H9 (cell line): ENCODE measurements around the gene CSMD2. TPM values are rescaled to one million over a fixed set of nuclear protein-coding genes. Genes with fewer than 3 reads are reported as not detected.

Experiments used
- DNase-seq: peaks from one replicate; pipeline ENCODE4 v3.0.0-alpha.2; 2017
- H2AFZ ChIP-seq: one replicate; pipeline ENCODE4 v1.6.1; 2013; ENCODE audit warnings: mild to moderate bottlenecking, low read length, control low read depth, moderate library complexity
- H2AK5ac ChIP-seq: 2 replicates; pipeline ENCODE4 v1.6.1; 2013; ENCODE audit warnings: low read length, control low read depth, mixed read lengths; ENCODE audit not compliant: insufficient read length
- H2BK120ac ChIP-seq: one replicate; pipeline ENCODE4 v1.6.1; 2013; ENCODE audit warnings: low read depth, mild to moderate bottlenecking, low read length, control low read depth, inconsistent platforms; ENCODE audit not compliant: poor library complexity, severe bottlenecking
- H2BK12ac ChIP-seq: 2 replicates; pipeline ENCODE4 v1.6.1; 2013; ENCODE audit warnings: low read length, control low read depth, mixed read lengths, low read depth; ENCODE audit not compliant: insufficient read length
- H2BK15ac ChIP-seq: 2 replicates; pipeline ENCODE4 v1.6.1; 2013; ENCODE audit warnings: low read depth, low read length, control low read depth
- H2BK20ac ChIP-seq: one replicate; pipeline ENCODE4 v1.6.1; 2013; ENCODE audit warnings: low read depth, mild to moderate bottlenecking, low read length, control low read depth, inconsistent platforms; ENCODE audit not compliant: poor library complexity, severe bottlenecking
- H2BK5ac ChIP-seq: 2 replicates; pipeline ENCODE4 v1.6.1; 2013; ENCODE audit warnings: low read length, control low read depth, mixed read lengths; ENCODE audit not compliant: insufficient read length
- H3K14ac ChIP-seq: 2 replicates; pipeline ENCODE4 v1.6.1; 2013; ENCODE audit warnings: low read length, control low read depth; ENCODE audit not compliant: insufficient read depth
- H3K18ac ChIP-seq: 2 replicates; pipeline ENCODE4 v1.6.1; 2013; ENCODE audit warnings: low read depth, mild to moderate bottlenecking, mixed read lengths, low read length, control low read depth; ENCODE audit not compliant: insufficient read length
- H3K23ac ChIP-seq: 2 replicates; pipeline ENCODE4 v1.6.1; 2013; ENCODE audit warnings: low read length, control low read depth, mixed read lengths, low read depth; ENCODE audit not compliant: insufficient read length
- H3K23me2 ChIP-seq: 2 replicates; pipeline ENCODE4 v1.6.1; 2013; ENCODE audit warnings: low read depth, mild to moderate bottlenecking, mixed read lengths, low read length, control low read depth; ENCODE audit not compliant: insufficient read length, poor library complexity, severe bottlenecking
- H3K27ac ChIP-seq: 2 replicates; pipeline ENCODE4 v1.5.1; 2013; ENCODE audit warnings: low read length, control low read depth, mixed read lengths, low read depth; ENCODE audit not compliant: insufficient read length
- H3K27me3 ChIP-seq: 2 replicates; pipeline ENCODE4 v1.6.1; 2013; ENCODE audit warnings: low read length, control low read depth, inconsistent platforms; ENCODE audit not compliant: insufficient read depth
- H3K4ac ChIP-seq: 2 replicates; pipeline ENCODE4 v1.6.1; 2013; ENCODE audit warnings: low read depth, mild to moderate bottlenecking, control low read depth, inconsistent platforms, low read length, moderate library complexity
- H3K4me1 ChIP-seq: 2 replicates; pipeline ENCODE4 v1.6.1; 2013; ENCODE audit warnings: low read length, control low read depth, inconsistent platforms; ENCODE audit not compliant: insufficient read depth
- H3K4me2 ChIP-seq: 2 replicates; pipeline ENCODE4 v1.6.1; 2013; ENCODE audit warnings: low read length, control low read depth, mixed read lengths; ENCODE audit not compliant: insufficient read length, insufficient read depth
- H3K56ac ChIP-seq: 2 replicates; pipeline ENCODE4 v1.6.1; 2013; ENCODE audit warnings: low read depth, mild to moderate bottlenecking, mixed read lengths, low read length, control low read depth; ENCODE audit not compliant: insufficient read length
- H3K79me1 ChIP-seq: 2 replicates; pipeline ENCODE4 v1.6.1; 2013; ENCODE audit warnings: low read depth, mild to moderate bottlenecking, moderate library complexity, low read length, control low read depth, inconsistent platforms; ENCODE audit not compliant: insufficient read depth, poor library complexity, severe bottlenecking
- H3K79me2 ChIP-seq: 2 replicates; pipeline ENCODE4 v1.6.1; 2013; ENCODE audit warnings: low read length, control low read depth, inconsistent platforms; ENCODE audit not compliant: insufficient read depth
- H3K9ac ChIP-seq: 2 replicates; pipeline ENCODE4 v1.6.1; 2013; ENCODE audit warnings: low read length, control low read depth, mixed read lengths; ENCODE audit not compliant: insufficient read length; ENCODE audit errors: extremely low read depth
- H3K9me3 ChIP-seq: one replicate; pipeline ENCODE4 v1.6.1; 2013; ENCODE audit warnings: low read depth, low read length, inconsistent platforms; ENCODE audit not compliant: control insufficient read depth
- H3T11ph ChIP-seq: one replicate; pipeline ENCODE4 v1.6.1; 2013; ENCODE audit warnings: mild to moderate bottlenecking, low read length, control low read depth, inconsistent platforms
- H4K20me1 ChIP-seq: one replicate; pipeline ENCODE4 v1.6.1; 2013; ENCODE audit not compliant: control insufficient read depth, insufficient read length, insufficient read depth
- H4K5ac ChIP-seq: 2 replicates; pipeline ENCODE4 v1.6.1; 2013; ENCODE audit warnings: low read depth, mild to moderate bottlenecking, mixed read lengths, low read length, control low read depth; ENCODE audit not compliant: insufficient read length
- H4K8ac ChIP-seq: replicated peaks from 2 replicates; pipeline ENCODE4 v1.6.1; 2013; ENCODE audit warnings: low read length, control low read depth, mixed read lengths, low read depth; ENCODE audit not compliant: insufficient read length
- H4K91ac ChIP-seq: 2 replicates; pipeline ENCODE4 v1.6.1; 2013; ENCODE audit warnings: low read depth, mild to moderate bottlenecking, moderate library complexity, mixed read lengths, low read length, control low read depth; ENCODE audit not compliant: insufficient read length
- H3K27ac Mint-ChIP-seq, 3 experiments: 2 replicates in 2 of 3; 3 replicates in 1 of 3; pipeline ENCODE4 v1.8.0; 2020 to 2021; ENCODE audit warnings: mixed read lengths in 3 of 3, mild to moderate bottlenecking in 1 of 3, moderate library complexity in 1 of 3
- H3K27me3 Mint-ChIP-seq: 2 replicates; pipeline ENCODE4 v1.8.0; 2021; ENCODE audit warnings: low read depth, mild to moderate bottlenecking, moderate library complexity, mixed read lengths
- H3K36me3 Mint-ChIP-seq, 3 experiments: 2 replicates in 2 of 3; 3 replicates in 1 of 3; pipeline ENCODE4 v1.8.0; 2020 to 2021; ENCODE audit warnings: low read depth in 3 of 3, mixed read lengths in 3 of 3; ENCODE audit not compliant: insufficient read depth in 1 of 3
- H3K4me1 Mint-ChIP-seq, 2 experiments: 2 replicates each; pipeline ENCODE4 v1.8.0; 2020; ENCODE audit warnings: mixed read lengths in 2 of 2
- H3K4me3 Mint-ChIP-seq, 2 experiments: 2 replicates in 1 of 2; 3 replicates in 1 of 2; pipeline ENCODE4 v1.8.0; 2020 to 2021; ENCODE audit warnings: mild to moderate bottlenecking in 2 of 2, mixed read lengths in 2 of 2, moderate library complexity in 1 of 2
- H3K9me3 Mint-ChIP-seq, 2 experiments: 2 replicates in 1 of 2; 3 replicates in 1 of 2; pipeline ENCODE4 v1.8.0; 2020; ENCODE audit warnings: mild to moderate bottlenecking in 2 of 2, mixed read lengths in 2 of 2, moderate library complexity in 1 of 2
- CTCF ChIP-seq: fragments of 200-600 bp; sonication (generic); conservative IDR thresholded peaks from 3 replicates; pipeline ENCODE4 v1.8.0; 2021; ENCODE audit warnings: antibody characterized with exemption, mild to moderate bottlenecking
- WGBS: extraction: QIAGEN DNeasy Blood & Tissue Kit; methylation state at CpG from one replicate; pipeline ENCODE4 v1.1.7; 2013; ENCODE audit warnings: missing lambda C conversion rate, low lambda C conversion rate, mixed read lengths; ENCODE audit not compliant: insufficient read length; ENCODE audit errors: extremely low coverage; 5-methylcytosine and 5-hydroxymethylcytosine counted together
- total RNA-seq: library from RNA; stranded (reverse); gene quantifications from 2 replicates; pipeline ENCODE4 v1.2.1, GENCODE V29; 2021

Gene CSMD2
- total RNA-seq, 1 experiment from 2014 or later: 6.4 TPM

DNA sequence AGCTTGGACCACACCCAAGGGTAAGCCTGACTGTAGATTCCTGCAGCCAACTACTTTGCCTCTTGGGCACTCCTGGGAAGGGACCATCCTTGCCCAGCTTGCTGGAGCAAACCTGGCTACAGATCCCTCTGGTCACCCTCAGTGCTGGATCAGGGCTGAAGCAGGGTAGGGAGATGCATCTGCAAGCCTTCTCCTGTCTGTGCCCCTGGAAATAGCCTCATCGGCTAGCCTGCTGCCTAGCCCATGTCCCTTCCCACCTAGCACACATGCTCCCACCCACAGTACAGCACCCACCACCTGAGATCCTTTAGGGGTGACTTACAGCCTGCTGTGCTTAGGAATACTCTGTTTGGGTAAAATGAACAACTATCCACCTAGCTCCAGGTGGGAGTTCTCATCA lies 478.5 kb downstream of the CSMD2 start:
- H3K23ac ChIP-seq: no peak overlapping the region
- H3K27me3 ChIP-seq: no peaks in the 10 kb centered on the region
- no peaks in the 10 kb centered on the region for H3K23me2 ChIP-seq
- H3T11ph ChIP-seq: no peak overlapping the region
- no peak overlapping the region for H3K27ac ChIP-seq
- no peak for DNase-seq
- H3K9ac ChIP-seq: no peak overlapping the region
- H4K8ac ChIP-seq: no peak overlapping the region
- H4K91ac ChIP-seq: no peak overlapping the region
- no peak overlapping the region for H2AK5ac ChIP-seq
- Mint-ChIP-seq H3K27ac (no peak overlapping the region), H3K4me1 (peaks cover 7 to 8% of the 10 kb centered on the region in 2 experiments), H3K4me3 (no peak overlapping the region), H3K36me3 (peaks cover 0 to 4% (median 0%) of the 10 kb centered on the region in 3 experiments; a peak in 2 of 7 replicates), H3K9me3 (no peaks in the 10 kb centered on the region), H3K27me3 (no peaks in the 10 kb centered on the region; the same call in 1 of the 2 replicates)
- no peak overlapping the region for H2BK20ac ChIP-seq
- H3K18ac ChIP-seq: no peak overlapping the region
- WGBS: no CpG with 5 or more reads among the region's 1 CpG
- no peak overlapping the region for H2BK5ac ChIP-seq
- no peak overlapping the region for H4K5ac ChIP-seq
- H3K14ac ChIP-seq: no peak overlapping the region
- no peaks in the 10 kb centered on the region for H3K79me1 ChIP-seq
- no peak overlapping the region for H2AFZ ChIP-seq
- H3K79me2 ChIP-seq: no peaks in the 10 kb centered on the region
- H4K20me1 ChIP-seq: no peaks in the 10 kb centered on the region
- H3K4me2 ChIP-seq: no peak overlapping the region
- no peak overlapping the region for H2BK120ac ChIP-seq
- TF ChIP-seq CTCF: no peak
- no peak overlapping the region for H2BK12ac ChIP-seq
- H2BK15ac ChIP-seq: no peak overlapping the region
- no peak overlapping the region for H3K4ac ChIP-seq
- no peaks in the 10 kb centered on the region; the same call in 1 of the 2 replicates for H3K4me1 ChIP-seq
- H3K9me3 ChIP-seq: no peaks in the 10 kb centered on the region
- H3K56ac ChIP-seq: no peak overlapping the region
